ENCODE data around the gene PRKN.

DNA sequence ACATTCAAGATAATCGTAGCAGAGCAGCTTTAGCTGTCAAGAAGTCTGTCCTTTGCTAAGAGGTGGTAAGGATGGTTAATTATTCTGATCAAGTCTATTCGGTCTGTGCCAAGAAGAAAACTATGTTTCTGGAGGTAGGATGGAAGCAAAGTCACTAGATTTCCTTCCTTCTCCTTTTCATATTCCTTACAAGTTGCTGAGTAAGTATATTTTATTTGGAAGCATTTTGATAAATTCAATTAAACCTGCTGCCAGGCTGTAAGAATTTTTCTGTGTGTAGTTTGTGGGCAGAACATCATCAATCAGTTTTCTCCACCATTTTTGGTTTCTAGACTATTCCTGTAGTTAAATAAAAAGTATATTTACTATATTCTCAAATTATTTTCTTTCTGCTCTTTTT lies 311.3 kb downstream of the PRKN start:
- TF ChIP-seq, protein P1, sequence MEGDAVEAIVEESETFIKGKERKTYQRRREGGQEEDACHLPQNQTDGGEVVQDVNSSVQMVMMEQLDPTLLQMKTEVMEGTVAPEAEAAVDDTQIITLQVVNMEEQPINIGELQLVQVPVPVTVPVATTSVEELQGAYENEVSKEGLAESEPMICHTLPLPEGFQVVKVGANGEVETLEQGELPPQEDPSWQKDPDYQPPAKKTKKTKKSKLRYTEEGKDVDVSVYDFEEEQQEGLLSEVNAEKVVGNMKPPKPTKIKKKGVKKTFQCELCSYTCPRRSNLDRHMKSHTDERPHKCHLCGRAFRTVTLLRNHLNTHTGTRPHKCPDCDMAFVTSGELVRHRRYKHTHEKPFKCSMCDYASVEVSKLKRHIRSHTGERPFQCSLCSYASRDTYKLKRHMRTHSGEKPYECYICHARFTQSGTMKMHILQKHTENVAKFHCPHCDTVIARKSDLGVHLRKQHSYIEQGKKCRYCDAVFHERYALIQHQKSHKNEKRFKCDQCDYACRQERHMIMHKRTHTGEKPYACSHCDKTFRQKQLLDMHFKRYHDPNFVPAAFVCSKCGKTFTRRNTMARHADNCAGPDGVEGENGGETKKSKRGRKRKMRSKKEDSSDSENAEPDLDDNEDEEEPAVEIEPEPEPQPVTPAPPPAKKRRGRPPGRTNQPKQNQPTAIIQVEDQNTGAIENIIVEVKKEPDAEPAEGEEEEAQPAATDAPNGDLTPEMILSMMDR (IDR thresholded peaks at IDR 0.05; ENCODE audit: borderline replicate concordance, extremely low read depth, low read length, poor library complexity, severe bottlenecking) = no peak
- TF ChIP-seq EZH2 (IDR thresholded peaks at IDR 0.05; ENCODE audit: borderline replicate concordance, low read depth, low read length, severe bottlenecking) = no peak

Data from DND-41 (cell line).